ENCODE data around the gene INHBA.

INHBA gene

DNA sequence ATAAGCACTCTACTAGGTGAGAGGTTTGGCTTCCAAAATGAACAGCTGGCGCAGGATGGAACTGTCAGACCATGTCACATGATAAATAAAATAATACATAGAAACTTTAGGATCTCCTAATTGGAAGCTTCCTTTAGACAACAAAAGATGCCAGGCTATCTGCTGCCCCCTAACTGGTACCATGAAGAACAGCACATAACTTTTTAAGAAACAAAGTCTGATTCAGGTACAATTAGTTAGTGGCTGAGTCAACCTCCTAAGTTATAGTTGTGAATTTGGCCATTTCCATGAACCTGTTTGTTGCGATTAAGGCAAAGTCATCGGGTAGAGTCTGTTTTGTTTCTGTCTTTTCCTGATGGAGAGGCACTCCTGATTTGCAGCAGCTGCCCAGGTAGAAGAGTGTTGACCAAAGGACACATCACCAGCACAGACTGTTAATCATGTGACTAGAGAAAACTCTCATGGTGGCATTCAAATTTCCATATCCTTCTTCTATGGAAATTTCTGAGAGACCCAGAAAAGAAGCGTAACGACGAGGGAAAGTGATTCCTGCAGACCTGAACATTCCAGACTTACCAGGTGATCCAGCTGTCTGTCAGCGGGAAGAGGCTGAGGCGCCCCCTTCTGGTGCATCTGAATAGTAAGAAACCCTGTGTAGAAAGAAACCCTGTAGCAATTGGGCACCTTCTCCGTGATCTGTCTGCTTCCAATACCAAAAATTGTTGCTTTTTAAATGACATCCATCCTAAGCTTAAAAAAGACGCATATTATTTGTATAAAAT lies 8.6 kb upstream of the INHBA start:
- no peak for DNase-seq (ENCODE audit: low read depth in 3 of 3, low spot score in 1 of 3)

DNA sequence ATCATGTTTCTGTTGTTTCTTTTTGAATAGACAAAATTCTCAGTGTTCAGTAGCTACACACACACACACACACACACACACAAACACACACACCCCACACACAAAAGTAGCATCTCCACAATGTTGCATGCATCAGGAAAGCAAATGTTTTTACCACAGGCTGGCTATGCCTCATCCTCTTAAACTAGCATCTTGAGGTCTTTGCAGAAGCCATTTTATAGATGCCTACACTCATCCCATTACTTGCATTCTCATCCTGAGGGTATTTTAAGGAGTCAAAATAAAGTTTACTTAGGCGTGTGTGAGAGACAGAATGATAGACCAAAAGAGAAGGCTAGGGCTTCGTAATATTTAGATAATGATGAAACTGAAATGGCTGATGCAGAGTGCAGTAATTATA lies 7.9 kb upstream of the INHBA start:
- no peak for DNase-seq (ENCODE audit: low read depth in 3 of 3, low spot score in 1 of 3)

DNA sequence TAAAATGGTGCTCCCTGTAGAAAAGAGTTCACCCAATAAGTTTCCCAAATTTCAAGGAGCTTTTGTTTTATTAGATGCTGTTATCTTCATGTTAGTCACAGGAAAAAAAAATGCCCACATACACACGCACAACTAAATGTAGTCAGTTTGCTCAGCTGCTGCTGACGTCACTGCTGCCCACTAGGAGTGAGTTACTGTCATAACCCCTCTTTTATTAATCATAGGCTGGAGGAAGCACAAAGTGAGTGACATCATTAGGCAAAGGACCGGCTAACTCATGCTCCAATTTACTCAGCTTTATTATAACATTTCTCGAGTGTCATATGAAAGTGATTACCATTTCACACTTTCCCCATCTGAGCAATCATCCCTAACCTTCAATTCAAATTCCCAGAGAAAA lies 6.7 kb upstream of the INHBA start:
- DNase-seq (ENCODE audit: low read depth in 3 of 3, low spot score in 1 of 3) = no peak

DNA sequence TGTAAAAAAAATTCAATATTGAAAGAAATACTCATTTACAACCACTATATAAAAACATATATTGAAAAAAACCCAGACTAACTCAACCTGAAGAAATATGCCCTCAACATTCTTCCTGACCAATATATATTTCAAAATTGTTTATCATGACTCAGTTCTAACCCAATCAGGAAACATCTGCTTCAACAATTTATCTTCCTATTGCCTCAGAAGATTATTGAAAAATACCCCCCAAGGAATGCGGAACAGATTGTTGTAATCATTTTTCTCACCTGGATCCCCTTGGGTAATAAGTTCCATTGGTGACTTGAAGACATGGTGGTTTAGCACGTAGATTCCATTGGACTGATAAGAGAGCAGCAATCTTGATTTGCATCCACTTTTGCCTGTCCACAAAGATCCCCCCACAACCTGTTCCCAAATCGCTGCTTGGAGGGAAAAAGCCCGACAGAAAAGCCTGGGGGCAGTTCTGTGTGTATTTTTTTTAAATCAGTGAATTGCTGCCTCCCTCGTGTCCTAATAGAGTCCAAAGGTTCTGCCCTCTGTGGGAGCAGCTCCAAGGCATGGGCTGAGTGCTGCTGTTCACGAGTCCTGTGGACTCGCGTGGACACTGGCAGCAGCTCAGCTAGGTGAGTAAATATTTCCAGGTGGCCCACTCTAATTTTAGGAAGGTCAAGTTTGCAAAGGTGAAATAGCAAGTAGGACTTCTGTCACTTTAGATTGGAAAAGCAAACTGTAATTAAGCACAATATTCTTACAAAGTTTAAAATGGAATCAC lies 5.9 kb upstream of the INHBA start:
- DNase-seq (ENCODE audit: low read depth in 3 of 3, low spot score in 1 of 3) = no peak

DNA sequence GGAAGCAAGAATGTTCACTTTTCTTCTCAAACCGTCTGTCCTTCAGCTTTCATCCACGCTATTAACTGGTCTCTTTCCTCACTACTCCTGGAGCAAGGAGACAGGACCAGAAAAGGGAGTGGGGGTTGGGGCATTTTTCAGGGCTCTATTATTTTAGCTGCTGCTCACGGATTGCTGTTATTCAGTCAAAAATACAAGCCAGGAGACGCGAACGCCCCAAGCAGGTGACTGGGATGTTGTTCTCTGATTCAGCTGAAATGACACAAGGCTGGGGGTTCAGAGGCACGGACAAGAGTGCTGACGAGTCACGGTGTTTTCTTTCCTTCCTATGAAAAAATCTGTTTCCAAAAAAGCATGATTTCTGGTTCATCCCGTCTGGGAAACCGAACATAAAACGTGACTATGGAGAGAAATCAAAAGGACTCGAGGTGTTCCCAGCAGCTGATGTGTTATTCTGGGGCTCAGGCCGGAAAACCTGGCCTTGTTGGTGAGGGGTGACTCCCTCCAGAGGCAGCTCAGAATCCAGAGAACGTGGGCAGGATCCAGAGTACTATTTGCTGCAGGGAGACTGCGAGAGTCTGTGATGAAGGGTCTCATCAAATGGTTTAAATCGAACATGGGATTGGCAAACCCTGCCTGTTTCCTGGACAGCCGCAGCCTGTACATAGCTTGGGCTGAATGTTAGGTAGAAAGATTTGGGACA lies 3.5 kb upstream of the INHBA start:
- no peak for DNase-seq (ENCODE audit: low read depth in 3 of 3, low spot score in 1 of 3)

DNA sequence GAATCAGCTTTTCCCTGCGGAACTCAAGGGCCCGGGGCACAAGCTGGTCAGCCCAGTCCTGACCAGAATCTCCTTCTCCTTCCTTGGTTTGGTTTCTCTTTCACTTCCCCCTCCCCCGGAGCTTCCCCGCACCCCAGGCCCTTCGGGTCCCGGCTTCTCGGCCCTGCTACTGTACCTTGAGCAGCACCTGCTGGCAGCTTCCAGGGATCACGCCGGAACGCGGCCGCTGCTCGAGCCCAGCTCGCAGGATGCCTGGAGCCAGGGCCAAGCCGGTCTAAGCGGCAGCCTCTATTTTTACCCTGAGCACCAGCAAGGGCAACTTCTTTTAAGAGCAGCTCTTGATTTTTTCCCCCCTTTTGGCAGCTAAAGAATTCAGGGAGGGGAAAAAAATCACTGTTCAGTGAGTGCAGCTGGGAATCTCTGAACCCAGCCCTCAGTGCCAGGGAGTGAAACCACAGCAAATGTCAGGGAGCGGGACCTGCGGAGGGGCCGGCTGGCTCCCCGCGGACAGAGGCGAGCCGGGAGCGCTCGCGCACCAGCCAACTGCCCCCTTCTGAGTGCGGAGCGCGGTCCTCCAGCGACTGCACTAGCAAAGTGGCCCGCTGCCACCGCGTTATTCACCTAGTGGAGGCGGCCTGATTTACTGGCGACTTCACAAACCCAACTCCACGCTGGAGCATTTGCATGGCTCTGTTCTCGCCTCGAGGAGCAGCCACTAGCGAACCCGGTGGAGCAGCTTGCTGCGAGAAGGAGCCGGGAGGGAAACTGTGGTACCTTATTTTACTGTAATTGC lies 2.4 kb upstream of the INHBA start:
- peak in 1 of 3 donors; percentile 25 for DNase-seq (ENCODE audit: low read depth in 3 of 3, low spot score in 1 of 3)

DNA sequence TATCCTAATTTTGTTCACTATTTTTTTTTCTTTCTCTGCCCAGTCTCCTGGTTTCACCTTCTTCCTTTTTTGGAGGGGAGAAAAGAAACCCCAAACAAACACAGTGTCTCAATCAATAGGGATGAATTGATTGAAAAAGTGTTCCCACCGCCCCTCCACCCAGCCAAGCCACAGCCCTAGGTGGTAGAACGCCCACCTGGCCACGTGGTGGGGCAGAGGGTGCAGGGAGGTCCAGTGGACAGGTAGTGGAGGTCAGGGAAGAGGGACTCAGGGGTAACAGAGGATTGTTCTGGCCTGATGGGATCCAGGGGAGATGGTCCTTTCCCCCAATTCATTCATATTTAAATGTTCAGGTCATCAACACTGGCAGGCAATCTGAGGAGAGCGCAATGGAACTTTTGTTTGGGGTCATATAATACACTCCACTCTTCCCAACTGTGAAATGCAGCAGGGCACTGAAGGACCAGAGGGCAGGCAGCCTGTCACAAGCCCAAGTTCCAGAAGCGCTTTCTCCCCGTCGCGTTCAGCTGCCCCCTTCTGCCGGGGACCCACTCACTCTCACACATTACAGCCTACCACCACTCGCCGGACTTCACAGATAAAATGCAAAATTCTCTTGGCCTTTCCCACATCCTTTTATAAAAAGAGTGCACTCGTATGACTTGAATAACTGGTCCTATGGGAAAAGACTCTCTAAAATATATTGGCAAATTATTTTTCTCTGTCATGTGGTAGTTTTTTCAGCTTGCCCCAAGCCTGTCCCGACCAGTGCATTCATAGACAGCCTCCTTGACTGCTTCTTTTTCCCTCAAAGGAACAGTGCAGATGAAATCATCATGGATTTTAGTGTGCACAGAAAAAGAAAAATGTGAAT lies 1.6 kb downstream of the INHBA start:
- no peak for DNase-seq (ENCODE audit: low read depth in 3 of 3, low spot score in 1 of 3)

DNA sequence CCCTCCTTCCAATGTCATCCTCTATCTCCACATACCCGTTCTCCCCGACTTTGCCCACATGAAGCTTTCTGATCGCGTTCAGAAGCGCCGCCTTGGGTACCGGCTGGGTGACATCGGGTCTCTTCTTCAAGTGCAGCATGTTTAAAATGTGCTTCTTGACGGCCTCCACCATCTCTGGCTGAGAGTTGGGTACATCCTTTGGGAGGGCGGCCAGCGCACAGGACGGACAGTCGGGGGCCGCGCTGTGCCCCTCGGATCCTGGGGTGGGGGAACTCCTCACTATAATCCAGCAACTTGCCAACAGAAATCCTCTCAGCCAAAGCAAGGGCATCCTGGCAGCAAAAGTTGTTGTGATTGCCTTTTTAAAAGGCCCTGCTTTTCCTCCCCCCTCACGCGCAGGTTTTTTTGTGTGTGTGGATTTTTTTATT lies 2.8 kb downstream of the INHBA start:
- no peak for DNase-seq (ENCODE audit: low read depth in 3 of 3, low spot score in 1 of 3)

DNA sequence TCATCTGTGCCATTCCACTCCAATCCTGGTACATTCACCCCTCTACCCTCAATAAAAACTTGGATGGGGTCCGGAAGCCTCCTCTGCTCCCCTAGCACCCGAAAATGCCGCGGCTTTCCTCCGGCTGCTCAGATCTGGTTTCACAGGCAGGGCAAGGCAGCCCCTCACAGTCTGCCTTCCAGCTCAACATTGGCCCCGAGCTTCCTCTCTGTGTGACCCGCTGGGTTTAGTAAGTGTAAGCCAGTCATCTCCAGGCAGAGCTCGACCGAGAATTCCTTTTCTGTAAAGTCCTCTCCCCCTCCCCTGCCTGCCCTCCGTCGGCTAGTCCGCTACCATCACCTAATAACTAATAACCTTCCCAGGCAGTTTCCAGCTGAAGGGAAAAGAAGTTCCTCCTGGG lies 3.4 kb downstream of the INHBA start:
- DNase-seq (ENCODE audit: low read depth in 3 of 3, low spot score in 1 of 3) = no peak

DNA sequence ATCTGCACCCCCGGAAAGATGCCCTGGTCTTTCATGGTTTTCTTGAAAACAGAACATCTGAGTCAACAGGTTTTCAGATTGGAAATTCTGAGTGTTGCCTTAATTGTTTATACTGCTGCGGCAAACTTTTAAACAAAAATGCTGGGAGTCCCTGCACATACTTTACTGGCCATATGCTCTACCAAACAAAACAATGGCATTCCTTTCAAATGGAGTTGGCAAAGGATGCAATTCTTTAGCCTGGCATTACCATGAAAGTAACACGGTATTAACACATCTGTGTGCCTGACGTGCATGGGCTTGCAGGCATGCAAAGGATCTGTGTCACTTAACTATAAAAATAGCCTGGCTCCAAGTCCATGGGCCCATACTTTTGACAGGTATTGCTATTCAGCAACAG lies 4.2 kb downstream of the INHBA start:
- no peak for DNase-seq (ENCODE audit: low read depth in 3 of 3, low spot score in 1 of 3)

DNA sequence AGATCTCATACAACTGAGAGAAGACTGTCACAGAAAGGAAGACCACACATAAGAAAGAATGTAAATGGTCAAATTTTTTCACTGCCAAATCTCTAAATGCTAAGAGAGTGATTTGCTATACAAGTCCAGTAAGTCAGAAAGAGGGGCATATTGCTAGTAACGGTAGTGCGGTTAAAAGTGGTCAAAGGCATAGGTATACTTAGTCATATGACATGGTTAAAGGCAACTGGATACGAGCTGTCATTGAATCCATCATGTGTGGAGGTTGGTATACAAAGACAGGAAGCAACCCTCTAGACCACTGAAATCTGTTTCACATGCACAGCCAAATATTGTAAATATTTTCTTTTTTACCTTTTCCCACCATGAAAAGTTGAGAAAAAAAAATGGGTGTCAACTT lies 4.8 kb downstream of the INHBA start:
- DNase-seq (ENCODE audit: low read depth in 3 of 3, low spot score in 1 of 3) = no peak

DNA sequence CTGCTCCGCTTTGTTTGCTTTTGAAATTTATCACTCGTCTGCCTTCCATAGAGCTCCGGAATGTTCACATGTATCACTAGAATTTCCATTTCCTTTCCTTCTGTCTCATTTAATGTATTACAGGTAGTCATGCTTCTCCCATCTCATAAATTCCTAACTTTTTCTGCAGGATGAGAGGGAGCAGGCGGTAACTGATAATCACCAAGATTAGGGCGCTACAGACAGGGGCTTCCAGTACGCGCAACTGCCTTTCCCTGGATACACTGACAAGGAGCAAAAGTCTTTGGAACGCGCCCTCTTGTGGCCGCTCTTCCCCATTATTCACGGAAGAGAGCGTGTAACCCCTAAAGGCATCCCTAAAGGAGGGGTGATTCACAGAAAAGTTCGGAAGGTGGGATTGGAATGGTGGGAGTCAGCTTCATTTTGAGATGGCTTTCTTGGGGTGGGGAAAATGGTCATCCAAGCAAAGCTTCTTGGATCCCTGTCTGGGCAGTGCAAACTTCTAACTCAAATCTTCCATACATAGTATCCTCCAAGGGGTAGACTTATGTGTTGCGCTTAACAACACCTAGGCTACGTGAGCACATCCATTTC lies 6.5 kb downstream of the INHBA start:
- DNase-seq (ENCODE audit: low read depth in 3 of 3, low spot score in 1 of 3) = no peak

DNA sequence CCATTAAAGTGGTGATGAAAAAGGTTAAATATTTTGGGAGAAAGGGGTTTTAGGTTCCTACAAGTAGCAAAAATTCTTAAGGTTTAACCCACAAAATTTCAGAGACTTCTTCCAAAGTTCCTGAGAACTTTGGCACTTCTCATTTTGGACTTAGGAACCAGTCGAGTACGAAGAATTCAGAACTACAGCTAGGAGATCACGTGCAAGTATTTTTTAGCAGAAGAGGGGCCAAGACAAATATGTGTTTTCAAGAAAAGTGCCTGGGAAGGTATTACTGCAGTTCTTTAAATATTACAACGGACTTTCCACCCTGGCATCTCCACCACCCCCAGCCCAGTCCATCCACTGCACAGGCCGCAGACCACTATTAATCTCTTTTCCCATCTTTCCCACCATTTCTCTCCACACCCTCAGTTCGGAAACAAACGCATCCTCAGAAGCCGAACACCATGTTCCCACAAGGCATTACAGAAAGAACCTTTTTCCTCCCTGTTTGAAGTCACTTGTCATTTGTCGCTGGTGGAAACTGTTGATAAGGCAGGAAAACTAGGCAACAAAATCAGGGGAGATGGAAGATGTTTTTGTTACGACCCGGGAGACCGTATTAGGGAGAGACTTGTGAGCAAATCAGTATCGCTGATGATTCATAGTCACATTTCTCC lies 7.1 kb downstream of the INHBA start:
- DNase-seq (ENCODE audit: low read depth in 3 of 3, low spot score in 1 of 3) = no peak

DNA sequence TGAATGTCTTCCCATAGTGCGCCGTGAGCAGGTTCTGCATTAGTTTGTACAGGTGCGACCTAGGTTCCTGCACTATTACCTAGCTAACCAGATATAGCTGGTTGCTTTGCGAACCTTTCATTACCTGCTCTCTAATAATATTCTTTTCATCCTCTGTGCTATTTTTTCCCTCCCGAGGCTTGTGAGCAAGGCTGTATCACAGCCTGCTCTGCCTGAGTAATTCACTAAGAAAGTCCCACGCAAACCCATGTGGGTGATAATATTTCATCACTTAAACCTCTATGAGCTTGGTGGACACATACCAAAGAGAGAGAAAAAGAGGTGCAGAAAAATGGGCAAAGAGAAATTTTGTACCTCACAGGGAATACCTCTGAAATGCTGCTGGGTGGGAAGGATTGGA lies 8.4 kb downstream of the INHBA start:
- DNase-seq (ENCODE audit: low read depth in 3 of 3, low spot score in 1 of 3) = no peak

DNA sequence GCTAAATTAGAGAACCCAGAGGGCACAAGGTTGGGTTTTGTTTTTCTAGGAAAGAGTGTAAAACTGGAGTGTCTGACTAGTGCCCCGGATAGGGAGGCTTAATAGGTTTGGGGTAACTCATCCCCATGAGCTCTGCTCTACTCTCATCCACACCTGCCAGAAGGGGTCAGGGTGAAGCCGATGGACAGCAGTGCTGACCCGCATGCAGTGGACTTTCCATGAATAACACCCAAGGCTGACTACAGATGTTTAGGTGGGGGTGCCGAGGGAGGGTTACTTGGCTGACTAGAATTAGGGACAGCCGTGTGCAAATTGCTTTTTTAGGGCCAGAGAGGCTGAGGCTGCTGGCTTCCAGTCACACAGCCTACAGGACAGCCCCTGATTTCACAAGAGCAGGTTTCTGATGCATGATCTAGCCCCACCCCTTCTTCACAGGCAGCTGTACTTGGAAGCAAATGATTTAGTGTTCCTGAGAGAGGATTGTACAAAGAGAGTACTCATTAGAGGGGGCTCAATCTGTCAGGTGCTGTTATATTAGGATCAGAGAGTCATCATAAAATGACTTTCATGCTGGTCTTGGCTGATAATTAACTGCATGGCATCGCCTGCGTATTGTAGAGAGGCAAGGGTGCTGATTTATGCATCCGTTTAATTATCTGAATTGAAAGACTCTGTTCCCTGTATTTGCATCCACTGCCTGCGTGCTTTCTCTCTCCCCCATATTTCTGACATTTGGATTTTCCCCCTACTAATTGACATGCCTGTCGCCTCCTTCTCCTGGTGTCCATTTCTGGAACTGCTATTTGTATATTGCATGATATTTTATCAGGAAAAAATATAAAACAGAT lies 9.5 kb downstream of the INHBA start:
- no peak for DNase-seq (ENCODE audit: low read depth in 3 of 3, low spot score in 1 of 3)

DNA sequence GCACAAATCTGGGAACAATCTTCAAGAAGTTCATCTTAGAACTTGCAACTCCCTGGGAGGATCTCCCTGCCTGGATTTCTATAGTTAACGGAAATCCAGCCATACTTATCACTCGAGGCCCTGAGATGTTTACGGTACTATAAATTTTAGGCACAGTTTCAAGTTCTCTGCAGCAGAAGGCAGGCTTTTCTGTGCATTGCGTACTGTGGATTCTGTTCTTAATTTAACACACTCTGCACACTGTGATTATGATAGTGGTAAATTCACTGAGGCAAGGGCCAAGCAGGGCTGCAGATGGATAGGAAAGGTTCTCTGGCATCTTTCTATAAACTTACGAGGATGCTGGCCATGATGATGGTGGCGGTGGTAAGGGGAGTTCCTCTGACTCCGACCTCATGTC lies 10.6 kb downstream of the INHBA start:
- DNase-seq (ENCODE audit: low read depth in 3 of 3, low spot score in 1 of 3) = no peak

DNA sequence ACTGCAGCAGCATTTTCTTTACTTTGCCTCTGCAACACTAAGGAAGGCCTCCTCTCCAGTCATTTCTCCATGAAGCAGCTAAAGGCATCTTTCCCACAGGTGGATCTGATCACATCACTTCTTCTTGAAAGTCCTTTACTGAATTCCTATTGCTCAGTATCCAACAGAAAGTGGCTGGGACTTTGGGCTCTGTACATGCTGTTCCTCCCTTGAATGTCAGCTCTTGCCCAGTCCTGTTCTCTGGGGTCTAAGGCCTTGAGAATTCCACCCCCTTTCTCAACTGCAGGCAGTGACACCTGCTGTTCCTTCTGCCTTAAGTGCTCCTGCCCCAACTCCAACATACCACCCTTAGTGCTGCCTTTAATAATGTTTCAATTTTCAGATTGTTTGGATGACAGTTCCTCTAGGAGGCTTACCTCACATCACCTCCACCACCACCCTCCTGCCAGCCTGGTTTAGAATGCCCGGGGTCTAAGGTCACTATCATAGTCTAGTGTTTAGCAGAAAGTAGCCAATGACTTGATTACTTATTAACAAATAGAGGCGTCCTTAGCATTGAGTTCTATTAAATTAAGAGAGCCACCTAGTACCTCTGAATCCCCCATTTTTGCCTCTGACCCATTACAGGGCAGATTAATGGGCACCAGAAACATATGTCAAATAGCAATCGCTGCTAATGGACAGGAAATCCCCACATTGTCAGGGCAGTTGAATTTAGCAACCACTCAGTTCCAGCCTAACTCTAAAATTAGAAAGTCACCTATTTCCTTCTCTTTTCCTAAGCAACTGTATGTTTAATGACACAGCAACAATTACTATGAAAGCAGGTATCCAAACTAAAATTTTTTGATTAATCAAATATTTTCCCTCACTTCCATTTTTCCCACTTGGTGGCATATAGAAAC lies 11.4 kb downstream of the INHBA start:
- no peak for DNase-seq (ENCODE audit: low read depth in 3 of 3, low spot score in 1 of 3)

Measured in stimulated activated CD4-positive, alpha-beta T cell treated with anti-CD3 and anti-CD28 coated beads, TNF-alpha, amount 100 ng/mL, for 1 hour (primary cell).